RKO (cell line): ENCODE data around the gene ZFP64.
"Not testable (repeated sequence)": the region's sequence is repeated elsewhere in the genome, so short reads cannot be mapped to it uniquely, and the experiment has no call there.

Experiments
- DNase-seq: peaks from one replicate; pipeline ENCODE4 v3.0.0-alpha.2; 2016; ENCODE audit warnings: low spot score

ZFP64 gene

DNA sequence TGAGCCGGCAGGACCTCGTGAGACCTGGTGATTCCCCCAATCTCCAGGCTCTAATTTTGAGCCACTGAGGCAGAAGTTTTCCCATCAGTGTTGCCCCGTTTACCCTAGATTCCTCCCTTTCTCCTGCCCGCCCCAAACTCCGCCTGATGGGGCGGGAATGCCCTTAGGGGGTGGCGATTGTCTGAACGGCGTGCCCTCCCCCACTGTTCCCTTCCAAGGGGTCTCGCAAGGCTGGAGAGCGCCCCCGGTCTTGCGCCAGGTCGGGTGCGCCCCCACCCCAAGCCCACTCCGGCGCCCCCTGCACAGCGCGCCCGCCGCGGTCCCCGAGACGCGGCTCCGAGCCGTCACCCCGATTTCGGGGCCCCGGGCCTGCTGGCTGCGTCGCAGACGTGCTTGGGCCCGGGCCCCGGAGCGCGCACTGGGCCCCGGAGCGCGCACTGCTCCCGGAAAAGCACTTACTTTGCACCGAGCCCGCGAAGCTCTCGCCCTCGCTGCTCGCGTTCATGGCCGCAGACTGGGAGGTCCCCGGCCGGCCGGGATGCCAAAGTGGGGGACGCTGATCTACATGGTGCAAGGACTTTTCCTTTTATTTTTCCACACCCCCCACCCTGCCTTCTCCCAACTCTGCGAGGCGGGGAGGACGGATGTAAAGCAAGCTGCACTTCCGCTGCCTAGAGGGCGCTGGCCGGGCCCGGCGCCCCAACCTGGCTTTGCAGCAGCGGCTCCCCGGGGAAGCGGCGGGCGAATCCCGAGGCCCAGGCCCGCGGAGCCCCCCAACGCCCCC, at the start of gene ZFP64:
ZFP64 (minus strand) TSS at position 648 of the 784 bp plus-strand sequence; CDS start at position 505, 143 bp downstream.
- peak; percentile 87 for DNase-seq

DNA sequence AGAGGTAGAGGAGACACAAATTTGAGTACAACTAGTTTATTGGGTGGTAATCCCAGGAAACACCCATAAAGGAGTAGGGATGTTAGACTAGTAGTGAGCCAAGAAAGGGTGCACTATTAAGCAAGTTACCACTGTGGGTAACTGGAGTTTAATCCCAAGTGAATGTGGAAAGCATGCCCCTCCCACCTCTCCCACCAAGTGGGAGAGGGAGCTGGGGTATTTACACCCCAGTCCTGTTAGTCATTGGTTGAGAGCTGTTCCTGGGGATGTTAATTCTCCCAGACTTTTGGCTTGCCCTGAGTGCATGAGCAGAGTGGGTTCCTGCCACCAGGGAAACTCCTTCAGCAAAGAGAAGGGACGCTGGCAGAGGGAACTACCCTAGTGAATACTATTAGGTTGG, 49.2 kb upstream of the ZFP64 start:
- DNase-seq: no peak

DNA sequence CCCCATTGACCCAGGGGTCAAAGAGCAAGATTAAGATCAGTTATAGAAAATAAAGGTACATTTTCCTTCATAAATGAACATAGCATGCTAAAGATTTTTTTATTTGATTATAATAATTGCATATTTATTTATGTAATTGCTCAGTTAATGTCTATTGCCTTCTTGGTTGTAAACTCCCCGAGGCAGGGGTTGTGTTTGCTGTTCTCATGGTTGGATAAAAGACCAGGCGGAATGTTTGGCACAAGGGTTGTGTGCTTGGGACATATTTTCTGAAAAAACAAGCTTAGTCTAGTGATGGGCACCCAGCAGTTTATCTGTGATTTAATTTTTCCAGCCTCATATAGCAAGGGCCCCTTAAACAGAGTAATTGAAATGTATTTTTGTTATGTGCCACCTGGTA, 47.5 kb upstream of the ZFP64 start:
- DNase-seq: no peak

DNA sequence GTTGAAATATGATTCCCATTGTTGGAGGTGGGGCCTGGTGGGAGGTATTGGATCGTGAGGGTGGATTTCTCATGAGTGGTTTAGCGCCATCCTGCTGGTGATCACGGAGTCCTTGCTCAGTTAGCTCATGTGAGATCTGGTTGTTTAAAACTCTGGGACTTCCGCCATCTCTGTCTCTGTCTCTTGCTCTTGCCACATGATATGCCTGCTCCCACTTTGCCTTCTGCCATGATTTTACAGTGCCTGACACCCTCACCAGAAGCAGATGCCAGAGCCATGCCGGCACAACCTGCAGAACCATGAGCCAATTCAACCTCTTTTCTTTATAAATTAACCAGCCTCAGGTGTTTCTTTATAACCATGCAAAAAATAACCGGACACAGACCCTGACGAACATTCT, 44.7 kb upstream of the ZFP64 start:
- DNase-seq: no peak

DNA sequence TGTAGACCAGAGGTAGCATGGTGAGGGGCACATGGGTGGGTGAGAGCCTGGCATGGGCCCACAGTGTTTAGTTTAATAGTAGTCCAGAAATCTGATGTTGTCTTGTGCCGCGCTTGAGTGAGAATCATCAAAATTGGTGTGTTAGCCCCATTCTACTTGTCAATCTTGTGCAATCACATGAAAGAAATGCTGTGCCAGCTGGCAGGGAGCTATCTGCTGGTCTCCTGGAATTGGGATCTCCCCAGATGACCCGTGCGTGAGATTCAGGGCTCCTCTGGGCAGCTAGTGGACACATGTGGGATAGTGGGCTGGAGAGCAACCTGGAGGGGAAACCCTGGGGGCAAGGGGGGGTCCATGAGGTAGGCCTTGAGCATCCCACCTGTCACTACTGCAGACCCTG, 43.5 kb upstream of the ZFP64 start:
- no peak for DNase-seq

DNA sequence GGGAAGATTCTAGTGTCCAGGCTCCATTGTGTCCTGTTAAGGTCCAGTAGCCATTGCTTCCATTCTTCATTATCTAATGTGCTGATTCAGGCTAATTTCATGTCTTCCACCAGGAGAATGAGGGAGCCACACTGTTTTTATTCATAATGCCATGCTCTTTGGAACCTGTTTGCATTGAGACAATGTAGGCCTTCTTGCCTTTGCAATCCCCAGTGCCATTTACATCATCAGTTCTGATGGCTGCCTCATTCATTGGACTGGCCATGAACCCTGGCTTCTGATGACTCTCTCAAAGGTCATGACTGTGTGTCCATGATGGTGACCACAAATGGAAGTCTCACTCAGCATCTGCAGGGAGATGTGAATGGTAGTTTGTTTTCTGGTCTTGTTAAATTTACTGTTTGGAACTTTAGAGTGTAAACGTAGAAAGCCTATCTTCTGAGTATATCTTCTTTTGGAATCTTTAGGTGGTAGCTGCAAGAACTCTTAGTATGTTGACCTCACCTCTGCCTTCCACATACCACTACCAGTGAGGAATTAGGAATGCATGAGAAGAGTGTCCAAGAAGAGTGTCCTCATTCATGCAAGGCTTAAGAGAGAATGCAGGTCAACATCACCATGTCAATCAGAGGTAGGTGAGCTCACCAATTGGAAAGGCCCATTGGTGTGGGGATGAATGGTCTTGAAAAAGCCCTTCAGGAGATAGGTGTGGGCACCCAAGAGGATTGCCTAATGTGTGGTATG, 42.9 kb upstream of the ZFP64 start:
- DNase-seq: no peak

DNA sequence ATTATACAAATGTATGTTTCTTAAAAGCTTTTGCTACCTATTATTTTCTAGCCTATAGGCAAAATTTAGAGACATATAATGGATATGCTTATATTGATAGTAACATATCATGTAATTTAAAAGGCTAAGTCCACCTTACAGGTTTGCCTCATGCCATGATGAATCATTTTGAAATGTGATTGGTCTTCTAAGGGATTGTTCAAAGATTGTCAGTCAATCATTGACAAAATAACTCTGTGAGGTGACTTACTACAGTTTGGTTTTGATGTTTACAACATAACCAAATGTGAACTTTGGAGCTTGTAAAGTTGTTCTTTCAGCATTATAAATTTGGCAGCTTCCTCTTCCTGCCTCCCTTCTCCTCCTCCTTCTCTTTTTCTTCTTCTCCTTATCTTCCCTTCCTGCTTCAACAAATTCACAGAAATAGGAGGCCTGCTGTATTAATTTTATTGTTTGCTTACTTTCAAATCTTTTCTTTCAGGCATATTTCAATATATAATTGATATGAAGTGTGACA, 39.7 kb upstream of the ZFP64 start:
- no peak for DNase-seq

DNA sequence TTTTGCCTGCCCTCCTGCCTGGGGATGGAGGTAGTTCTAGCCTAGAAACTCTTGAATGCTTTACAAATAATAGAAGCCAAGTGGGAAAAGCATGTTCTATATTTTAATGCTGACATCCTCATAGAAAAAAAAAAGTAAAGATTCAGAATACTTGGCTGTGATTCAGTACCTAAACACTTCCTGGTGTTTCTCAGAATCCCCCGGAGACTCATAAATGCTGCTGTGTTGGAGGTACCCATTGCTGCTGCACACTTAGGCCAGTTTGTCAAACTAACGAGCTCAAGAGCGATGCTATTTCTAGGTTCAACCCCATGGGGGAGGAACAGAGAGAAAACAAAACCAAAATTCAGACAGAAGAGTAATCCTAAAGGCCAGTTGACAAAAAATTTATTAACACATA, 38.8 kb upstream of the ZFP64 start:
- DNase-seq: no peak

DNA sequence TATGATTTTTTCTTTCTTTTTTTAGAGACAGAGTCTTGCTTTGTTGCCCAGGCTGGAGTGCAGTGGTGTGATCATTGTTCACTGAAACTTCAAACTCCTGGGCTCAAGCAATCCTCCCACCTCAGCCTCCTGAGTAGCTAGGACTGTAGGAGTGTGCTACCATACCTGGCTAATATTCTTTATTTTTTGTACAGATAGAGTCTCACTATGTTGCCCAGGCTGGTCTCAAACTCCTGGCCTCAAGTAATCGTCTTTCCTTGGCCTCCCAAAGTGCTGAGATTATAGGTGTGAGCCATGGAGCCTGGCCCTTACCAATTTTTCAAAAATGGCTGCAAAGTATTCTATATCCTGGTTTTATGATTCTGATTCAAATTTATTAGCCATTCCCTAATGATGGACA, 37.8 kb upstream of the ZFP64 start:
- DNase-seq: not testable (repeated sequence)

DNA sequence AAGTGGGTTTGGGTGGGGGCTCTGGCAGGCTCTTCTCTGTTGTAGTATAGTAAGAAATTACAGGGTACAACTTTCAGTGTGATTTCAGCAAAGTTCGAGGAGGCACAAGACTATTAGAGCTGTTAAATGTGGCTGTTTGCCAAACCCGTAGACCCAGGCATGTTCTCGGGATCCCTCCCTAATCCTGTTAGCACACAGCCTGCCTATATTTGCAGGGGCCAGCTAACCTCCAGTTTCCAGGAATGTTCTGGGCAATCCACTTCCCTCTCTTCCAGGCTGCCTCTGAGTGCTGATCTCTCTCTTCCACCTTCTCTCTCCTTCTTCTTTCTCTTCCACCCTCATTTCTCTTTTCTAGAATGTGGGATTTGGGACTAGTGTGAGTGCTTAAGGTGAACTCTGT, 34.8 kb upstream of the ZFP64 start:
- DNase-seq: no peak

DNA sequence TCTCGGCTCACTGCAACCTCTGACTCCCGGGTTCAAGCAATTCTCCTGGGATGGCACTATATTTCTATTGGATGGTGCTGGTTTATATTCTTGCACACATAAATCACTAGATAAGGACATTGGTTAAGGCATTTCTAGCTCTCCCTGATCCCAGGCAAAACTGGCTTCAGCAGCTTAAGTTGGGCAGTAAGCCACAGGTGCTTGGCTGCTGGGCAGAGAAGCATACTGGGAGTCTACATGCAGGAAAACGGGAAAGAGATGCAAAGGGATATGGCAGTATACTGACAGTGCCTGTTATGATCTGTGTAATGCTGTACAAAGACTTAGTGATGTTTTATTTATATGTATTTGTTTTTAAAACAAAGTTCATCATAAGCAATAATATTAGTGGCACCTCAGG, 33.3 kb upstream of the ZFP64 start:
- DNase-seq: no peak

DNA sequence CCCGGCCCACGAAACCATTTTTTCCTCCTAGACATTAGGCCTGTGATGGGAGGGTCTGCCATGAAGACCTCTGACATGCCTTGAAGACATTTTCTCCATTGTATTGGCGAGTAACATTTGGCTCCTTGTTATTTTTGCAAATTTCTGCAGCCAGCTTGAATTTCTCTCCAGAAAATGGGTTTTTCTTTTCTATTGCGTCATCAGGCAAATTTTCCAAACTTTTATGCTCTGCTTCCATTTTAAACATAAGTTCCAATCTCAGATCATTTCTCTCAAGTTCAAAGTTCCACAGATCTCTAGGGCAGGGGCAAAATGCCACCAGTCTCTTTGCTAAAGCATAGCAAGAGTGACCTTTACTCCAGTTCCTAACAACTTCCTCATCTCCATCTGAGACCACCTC, 29.8 kb upstream of the ZFP64 start:
- not testable (repeated sequence) for DNase-seq

DNA sequence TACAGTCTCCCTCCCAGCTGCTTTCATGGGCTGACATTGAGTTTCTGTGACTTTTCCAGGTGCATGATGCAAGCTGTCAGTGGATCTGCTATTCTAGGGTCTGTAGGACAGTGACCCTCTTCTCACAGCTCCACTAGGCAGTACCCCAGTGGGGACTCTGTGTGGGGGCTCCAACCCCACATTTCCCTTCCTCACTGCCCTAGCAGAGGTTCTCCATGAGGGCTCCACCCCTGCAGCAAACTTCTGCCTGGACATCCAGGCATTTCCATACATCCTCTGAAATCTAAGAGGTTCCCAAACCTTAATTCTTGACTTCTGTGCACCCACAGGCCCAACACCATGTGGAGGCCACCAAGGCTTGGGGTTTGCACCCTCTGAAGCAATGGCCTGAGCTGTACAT, 29.3 kb upstream of the ZFP64 start:
- DNase-seq: not testable (repeated sequence)

DNA sequence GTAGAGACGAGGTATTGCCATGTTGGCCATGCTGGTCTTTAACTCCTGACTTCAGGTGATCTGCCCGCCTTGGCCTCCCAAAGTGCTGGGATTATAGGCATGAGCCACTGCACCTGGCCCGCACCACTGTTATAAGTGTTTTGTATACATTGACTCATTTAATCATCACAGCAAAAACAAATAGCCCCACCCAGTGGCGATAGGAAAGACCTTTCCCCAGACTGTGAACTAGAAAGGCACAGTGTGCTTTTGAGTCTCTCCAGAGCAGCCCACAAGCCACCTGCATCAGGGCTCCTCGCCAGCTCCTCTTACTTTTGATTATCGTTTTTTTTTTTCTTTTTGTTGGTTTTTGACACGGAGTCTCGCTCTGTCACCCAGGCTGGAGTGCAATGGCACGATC, 27.9 kb upstream of the ZFP64 start:
- DNase-seq: no peak

DNA sequence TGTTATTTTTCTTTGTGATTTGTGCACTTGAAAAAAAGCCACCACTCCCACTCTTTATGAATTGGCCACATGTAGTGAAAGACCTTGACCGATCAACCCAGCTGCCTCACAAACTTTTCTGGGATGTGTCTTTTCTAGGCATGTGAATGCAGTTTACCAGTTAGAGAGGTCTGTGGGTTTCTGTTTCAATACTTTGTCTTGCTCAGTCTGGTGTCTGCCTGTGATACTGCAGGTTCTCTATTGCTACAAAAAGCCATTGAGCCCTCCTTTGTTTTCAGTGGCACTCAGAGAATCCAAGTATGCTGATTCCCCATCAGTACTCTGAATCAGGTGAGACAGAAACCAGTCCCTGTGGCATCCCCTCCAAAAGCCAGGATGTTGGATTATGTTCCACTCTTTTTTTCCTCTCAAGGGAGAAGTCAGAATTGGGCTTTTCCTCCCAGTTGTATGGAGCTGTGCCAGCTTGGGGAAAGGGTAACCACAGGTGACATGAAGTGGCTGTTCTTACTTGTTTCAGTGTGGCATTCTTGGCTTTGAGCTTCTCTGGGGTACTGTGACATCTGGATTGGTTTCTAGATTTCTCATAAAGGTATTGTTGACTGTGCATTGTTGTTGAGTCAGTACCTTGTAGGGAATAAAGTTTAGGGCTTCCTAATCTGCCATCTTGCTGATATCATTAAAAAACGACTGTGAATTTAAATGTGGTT, 26.3 kb upstream of the ZFP64 start:
- no peak for DNase-seq

DNA sequence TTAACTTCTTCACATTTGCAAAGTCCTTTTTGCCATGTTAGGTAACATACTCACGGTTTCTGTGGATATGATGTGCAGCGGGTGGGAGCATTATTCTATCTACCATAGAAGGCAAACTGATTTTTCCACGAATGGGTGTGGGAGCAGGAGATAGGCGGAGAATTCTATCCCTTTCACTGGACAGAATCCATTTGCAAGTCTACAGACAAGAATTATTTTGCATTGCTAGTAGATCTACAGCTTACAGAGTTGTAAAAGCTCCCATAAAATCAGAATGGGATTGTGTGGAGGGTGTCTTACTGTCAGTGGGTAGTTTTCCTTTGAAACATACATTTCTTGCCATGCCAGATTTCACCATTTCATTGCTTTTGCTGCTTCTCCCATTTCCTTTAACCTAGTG, 22.4 kb upstream of the ZFP64 start:
- DNase-seq: no peak

DNA sequence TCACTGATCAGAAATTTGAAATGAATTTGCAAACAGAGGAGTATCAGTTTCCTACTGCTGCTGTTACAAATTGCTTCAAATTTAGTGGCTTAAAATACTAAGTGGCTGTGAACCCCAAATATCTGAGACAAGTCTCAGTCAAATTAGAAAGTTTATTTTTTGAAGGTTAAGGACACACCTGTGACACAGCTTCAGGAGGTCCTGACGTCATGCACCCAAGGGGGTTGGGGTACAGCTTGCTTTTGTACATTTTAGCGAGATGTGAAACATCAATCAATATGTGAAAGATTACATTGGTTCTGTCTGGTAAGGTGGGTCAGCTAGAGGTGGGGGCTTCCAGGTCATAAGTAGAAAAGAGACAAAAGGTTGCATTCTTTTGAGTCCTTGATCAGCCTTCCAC, 21.4 kb upstream of the ZFP64 start:
- no peak for DNase-seq

DNA sequence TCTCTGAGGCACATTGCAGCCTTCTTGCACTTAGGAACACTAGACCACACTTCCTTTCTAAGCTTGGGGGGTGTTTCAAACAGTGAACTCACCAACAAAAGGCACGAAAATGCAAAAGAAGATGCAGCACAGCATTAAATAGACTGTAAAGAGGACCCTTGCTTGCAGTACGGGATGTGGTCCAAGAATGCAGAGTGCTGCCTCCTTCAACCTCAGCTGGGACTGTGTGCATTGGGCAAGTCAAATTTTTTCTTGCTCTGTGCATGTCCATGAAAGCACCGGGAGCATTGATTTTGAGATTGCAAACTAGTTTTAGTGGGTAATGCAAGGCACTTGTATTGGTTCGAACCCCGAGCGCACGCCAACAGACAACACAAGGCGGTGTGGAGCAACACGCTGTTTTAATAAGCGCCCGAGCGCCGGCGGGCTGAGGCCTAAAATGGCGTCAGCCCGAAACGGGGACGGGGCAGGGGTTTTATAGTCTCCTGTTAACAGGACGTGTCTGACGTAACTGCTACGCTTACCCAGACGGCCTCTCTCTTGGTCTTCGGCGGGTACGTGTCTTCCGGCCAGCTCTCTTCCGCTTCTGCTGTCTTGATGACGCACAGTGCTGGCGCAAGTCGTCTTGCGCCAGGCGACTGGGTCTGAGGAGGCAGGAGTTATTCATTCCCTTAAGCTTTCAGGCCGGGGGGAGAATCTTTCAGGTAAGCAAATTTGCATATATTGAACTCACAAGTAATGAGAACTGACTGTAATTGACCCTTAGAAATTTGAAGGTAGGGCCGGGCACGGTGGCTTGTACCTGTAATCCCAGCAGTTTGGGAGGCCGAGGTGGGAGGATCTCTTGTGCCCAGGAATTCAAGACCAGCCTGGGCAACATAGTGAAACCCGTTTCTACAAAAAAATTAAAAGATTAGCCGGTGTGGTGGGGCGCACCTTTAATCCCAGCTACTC, 18.7 kb upstream of the ZFP64 start:
- DNase-seq: no peak

DNA sequence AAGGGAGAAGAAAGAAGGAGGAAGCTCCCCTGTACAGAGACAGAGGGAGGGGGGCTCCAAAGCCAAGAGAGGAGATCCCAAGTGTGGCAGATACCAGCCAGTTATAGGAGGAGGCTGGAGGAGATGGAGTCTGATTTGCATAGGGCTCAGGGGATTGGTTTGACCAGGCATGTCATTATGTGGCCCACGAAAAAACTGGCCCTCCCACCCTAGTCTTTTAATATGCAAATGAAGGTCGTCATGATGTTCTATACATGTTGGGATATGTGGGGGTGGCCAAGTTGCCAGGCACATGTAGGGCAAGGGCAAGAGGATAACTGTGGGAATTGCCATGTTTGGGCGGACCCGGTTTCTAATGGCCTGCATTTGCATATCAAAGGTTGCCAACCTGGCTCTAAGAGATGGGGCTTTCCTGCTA, 17.6 kb upstream of the ZFP64 start:
- DNase-seq: no peak

DNA sequence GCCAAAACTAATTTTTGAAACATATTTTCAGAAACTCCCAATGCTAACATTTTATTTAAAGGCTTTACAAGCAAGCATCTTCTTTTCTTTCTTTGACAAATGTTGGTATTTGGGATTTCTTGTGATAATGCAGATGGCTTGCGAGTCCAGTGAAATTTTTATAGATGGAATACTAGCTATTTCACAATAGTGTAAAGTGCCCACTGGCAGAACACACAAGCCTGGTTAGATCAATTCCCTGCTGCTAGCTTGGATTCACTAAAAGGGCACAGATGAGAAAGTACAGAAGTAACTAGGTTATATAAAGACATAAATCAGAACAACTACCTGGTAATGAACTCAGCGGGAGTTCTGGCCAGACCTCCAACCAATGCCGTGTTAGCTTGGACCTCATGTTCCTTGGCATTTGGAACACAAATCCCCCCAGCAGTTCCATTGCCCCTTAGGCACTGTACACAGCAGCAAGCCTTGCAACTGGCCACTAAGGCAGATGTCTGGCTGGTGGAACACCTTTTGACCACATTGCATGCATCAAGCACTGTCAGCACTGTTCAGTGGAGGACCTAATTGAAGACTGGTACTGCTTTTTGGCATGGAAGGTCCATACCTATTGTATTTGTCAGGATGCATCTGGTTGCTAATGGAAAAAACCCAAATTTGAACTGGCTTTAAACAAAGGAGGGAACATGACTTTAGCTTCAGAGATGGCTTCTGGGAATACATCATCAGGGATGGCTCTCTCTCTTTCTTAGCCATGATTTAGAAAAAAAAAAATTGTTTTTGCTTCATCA, 15.6 kb upstream of the ZFP64 start:
- DNase-seq: no peak

DNA sequence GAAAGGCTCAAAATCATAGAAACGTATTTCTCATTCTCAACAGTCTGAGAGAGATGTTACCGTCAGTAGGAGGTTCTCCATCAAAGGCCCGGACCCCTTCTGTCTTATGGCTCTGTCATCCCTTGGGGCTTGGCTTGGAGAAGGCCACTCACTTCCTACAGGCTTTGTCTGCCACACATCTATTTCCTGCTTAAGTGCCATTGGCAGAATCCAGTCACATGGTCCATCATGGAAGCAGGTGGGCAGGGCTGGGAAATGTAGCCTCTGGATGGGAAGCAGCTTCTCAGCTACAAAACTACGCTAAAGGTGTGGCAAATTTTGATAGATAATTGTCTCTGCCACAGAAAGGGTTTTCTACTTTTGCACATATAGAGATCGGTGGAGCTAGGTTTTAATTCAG, 12.6 kb upstream of the ZFP64 start:
- DNase-seq: peak; percentile 19
